GM18502 (cell line): ENCODE results near the gene POU6F2.

ENCODE experiments used
- ATAC-seq: cut with Tn5 transposase; IDR thresholded peaks from one replicate; pipeline ENCODE4 v1.9.1; 2021; ENCODE audit warnings: mild to moderate bottlenecking; ENCODE audit not compliant: unreplicated experiment, poor library complexity

POU6F2 gene

DNA sequence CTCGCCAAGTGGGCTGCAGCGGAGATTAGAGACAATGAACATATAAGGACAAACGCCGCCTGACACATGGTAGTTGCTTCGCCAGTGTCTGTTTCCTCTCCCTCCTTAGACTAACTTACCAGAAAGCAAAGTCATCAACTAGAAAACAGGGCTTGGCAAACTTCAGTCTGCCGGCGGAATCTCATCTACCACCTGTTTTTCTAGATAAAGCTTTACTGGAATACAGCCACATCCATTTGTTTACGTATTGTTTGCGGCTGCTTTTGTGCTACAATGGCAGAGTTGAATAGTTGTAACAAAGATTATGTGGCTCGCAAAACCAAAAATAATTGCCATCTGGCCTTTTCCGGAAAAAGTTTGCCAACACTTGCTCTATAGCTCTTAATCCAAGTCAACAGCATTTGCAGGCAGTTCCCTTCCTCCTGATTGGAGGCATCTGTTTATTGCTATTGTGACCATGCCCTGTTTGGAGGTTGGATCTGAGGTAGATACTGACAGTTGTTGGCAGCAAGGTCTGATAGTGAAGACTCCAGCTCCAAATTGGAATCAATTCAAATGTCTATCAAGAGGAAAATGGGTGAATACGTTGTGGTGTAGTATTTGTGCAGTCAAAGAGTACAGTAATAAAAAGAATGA lies 260.6 kb downstream of the POU6F2 start:
- no peak for ATAC-seq

DNA sequence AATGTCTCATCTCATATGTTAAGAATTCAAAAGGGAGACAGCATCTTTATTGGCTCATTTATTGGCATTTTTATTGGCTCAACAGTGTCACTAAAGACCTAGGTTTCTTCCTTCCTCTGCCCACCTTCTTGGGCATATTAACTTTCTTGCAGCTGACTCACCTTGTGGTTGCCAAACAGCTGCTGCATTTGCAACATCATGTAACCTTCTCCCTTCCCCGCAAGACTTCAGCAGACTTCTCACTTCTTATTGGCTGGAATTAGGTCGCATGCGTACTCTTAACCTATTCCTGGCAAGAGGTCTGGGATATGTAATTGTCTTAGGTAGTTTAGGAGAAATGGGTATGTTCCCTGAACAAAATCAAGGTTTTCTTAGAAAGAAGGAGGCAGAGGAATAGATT lies 263.2 kb downstream of the POU6F2 start:
- ATAC-seq, result no peak

DNA sequence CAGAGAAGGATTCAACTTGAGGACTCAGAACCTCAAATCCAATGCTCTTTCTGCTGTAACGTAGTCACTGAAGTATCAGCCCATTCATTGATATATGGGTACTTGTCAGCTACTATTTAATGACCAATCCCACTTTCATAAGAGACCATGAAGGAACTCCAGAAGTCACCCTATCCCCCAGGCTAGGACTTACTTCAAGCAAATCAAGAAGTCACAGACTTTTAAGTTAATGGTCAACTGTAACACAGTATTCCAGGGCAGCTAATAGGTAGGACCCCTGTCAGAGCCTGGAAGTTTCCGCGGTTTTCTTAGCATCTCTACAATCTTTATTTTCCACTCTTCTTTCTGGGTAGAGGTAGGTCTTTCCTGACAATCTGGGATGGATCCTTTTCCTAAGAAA lies 269.9 kb downstream of the POU6F2 start:
- ATAC-seq, result no peak

DNA sequence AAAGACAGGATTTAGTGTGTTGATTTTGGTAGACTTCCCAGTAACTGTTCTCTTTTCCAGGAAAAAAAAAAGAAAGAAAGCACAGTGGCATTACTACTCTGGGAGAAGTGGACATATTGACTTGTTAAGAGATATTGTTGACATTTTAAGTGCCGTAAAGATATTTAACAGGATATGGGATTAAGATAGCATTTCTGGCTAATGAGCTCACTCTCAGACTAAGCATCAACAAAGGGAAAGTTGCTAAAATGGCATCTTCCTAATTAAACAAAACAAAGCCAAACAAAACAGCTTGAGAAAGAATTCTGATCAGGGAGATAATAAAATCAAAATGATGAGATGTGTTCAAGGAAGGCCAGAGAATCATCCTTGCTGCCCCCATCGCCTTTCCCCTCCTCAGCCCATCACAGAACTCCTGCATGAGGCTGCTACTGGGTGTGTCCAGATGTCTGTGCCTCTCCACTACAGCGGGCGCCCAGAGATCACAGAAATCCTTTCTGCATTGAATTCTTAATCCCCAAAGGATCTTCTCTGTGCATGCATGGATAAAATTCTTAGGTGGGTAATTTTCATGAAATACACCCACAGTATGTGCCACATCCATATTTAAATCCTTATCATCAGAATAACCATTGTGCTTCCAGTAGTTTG lies 270.5 kb downstream of the POU6F2 start:
- ATAC-seq, result no peak

DNA sequence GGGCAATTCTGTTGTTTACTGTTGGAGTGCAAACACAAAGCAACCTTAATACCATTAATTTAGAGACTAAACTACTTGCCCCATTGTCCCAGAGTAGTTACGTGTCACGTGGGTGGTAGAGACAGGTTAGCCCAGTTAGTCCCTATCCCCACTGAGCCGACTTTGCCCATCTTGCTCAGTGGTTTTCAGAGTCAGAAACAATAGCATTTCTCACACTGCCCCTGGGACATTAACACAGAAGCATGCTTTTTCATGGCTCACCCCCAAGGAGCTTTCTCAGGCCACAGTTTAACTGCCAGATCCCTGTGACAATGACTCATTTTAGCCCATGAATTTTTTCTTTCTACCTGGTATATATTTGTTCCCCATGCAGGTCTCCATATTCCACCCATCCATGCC lies 271.0 kb downstream of the POU6F2 start:
- ATAC-seq, result no peak

DNA sequence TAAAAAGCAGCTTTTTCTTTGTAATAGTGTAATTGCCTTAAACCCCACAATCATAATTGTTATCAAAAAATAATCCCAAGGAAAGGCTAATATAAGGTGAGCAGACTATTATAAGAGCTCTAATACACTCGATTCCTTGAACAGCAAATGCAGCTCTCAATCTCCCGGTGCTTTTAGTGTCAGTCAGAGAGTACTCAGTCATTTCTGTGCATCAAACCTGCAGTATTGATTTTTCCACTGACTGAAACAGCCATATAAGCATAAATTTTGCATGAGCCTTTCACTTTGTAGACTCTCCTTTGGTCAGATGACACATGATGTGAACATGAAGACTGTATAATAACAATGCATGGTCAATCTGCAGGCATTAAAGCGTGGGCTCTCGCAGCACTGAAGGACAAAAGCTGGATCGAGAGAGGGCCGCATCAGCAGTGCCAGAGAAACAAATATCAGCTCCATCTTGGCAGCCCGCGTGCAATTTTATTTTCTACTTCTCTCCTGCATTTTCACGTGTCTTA lies 272.0 kb downstream of the POU6F2 start:
- ATAC-seq, result no peak

DNA sequence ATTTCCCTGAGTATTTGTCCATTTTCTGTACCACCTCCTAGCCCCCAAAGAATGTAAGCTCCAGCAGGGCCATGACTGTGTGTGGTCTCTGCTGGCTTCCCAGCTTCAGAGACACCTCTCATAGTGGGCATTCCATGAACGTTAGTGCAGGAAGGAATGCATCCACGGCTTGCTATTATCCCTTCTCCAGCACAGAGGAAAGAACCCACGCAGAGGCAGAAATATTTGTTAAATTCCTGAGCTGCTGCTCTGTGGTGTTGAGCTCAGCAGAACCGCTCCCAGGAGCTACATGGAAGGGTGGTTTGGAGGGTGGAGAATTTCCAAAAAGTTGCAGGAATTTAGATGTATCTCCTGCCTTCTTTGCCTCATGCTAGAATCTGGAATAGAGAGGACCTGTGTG lies 275.2 kb downstream of the POU6F2 start:
- no peak for ATAC-seq

DNA sequence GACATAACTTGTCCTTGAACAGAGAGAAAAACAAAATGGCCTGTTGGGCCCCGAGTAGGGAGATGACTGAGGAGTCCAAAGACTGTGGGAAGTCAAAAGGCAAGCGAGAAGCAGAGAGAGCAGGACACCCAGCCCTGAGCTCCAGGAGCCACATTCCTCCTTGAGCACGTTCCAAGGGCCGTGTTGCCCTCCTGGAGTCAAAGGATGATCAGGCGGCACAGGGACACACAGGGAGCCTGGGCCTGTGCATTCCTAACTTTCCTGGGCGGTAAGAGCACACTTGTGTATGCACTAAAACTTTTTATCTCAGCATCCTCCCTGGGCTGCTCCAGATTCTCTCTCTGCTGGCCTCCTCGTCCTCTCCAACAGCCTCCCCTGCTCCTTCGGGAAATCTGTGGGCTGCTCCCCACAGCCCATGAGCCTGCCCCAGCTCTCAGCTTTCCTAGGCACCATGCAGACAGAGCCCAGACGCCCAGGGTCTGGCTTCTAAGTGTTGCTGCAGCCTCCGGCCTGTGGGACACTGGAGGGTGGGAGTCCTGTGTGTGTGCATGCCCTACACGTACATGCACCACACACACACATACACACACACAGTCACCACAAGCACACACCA lies 281.8 kb downstream of the POU6F2 start:
- no peak for ATAC-seq

DNA sequence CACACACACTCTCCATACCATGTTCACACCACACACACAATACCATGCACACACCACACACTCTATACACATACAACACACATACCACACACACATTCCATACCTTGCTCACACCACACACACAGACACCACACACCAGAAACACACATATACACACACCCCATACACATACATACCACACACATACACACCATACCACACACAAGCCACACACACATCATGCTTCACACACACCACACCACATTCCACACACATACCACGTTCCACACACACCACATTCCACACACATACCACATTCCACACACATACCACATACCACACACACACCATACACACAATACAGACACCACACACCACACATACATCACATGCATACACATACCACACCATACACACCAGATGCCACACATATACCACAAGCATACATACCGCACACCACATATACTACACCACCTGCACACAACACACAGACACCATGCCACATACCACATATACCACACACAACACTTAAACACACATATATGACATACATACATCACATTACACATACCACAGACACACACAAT lies 282.7 kb downstream of the POU6F2 start:
- ATAC-seq, result no peak

DNA sequence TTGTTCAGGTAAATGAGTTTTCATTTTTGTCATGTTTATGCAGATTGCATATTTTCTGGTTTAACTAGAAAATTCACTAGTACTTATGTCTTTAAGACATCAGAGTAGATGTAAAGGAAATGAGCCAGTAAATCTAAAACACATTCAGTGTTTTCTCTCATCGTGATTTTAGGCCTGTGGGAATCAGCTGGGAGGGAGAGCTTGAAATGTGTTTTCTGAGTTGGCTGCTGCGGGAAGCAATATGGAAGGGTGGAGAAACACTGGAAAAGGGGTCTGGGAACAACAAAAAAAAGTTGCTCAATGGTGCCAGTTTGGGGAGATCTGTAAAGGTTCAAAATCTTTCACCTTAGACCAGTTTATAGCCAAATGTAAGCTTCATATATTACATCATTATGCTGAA lies 284.1 kb downstream of the POU6F2 start:
- ATAC-seq, result no peak

DNA sequence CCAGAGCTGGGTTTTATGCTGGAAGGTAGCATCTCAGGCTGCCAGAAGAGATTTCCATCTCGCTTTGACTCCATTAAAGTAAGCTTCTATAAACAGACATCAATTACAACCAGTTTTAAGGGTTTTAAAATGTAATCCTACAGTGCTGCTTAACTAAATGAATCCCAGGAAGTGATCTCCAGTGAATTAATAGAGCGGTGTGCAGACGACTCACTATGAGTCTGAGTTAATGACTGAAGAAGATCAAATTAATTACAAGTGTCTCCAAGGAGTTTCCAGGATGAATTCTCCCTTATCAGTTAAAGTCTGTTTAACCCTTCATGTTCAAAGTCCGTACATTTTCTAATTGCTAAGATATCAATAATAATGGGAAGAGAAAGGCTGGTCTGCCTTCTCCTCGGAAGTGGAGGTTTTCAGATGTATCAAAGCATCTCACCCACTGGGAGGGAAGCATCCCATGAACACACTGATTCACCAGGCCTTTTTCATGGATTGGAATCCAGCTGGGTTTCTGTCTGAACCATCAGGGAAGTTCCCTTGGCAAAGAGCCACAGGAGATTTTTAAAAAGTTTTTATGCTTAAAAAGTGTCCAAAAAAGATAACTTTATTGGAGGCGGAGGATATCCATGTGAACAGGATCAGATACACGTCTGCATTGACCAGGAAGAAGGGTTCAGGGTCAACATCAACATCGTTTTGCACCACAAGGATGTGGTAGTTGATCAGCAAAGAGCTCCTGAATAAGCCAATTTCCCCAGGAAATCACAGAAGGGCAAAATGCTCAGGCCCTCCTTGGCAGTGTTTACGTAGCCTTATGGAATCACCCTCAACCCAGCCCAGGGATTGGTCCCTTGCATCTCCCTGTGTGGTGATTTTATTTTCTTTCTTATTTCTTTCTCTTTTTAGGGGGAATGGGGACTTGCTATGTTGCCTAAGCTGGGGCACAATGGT lies 288.2 kb downstream of the POU6F2 start:
- ATAC-seq, result no peak

DNA sequence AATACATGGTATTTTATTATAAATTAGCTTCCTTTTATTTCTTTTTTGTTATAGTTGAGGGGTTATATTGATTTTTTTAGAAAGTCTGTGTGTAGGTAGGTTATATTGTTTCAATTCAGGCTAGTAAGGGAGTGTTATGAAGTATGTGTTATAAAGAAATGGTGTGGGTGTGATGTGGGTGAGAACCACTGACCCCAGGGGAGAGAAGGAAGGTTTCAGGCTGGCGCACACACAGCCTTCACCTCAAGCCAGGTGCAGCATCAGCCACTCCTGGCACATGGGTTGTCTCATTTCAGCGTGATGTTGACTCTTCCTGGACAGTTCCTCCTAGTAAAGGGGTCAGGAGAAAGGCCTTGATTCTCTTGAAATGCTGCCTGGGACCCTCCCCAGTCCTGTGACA lies 291.3 kb downstream of the POU6F2 start:
- no peak for ATAC-seq

DNA sequence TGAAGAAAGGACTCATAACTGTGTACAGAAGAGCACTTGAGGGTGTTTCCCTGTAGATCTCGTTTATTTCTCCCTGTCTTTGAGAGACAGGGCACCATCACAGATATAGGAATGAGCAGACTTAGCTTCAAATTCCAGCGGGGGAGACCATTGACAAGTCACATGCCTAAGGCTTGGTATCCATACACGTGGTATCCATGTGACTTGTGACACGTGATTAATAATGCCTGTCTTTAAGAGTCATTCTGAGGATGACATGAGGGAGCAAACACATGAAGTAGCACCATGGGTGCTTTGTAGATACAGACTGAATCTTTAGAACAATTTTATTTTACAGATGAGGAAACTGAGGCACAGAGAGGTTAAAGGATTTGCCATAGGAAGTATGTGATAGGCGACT lies 292.3 kb downstream of the POU6F2 start:
- no peak for ATAC-seq

DNA sequence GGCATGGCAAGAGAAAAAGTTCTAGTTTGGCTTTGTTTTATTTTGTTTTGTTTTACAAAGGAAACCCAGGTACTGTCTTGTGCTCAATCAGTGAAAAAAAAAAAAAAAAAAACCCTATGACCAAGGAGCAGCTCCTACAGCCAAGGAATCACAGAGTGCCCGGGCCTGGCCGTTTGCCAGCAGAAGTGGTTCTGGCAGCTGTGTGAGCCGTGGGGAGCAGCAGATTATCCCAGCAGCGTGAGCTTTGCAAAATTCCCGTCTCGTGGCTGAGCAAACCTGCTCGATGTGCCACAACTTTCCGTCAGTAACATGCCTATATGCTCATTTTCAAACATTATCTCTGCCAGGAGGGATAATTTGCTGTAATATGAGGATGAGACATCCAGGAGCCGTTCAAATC lies 293.7 kb downstream of the POU6F2 start:
- ATAC-seq, result no peak

DNA sequence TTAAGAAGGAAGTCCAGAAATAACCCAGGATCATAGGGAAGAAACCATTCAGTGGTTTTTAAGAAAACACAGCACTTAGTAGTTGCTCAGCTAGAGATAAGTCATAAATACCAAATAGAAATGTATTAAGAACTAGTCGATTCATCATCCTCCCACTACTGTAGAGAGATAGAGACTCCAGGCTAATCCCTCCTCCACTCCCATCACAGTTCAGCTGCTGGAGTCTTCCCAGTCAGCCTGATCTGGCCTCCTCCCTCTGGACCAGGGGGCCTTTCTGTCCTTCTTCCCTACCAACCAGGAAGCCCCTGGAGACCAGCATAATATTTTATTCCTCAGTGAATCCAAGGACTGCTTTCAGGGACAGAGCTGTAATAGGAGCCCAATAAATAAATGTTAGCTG lies 294.4 kb downstream of the POU6F2 start:
- no peak for ATAC-seq

DNA sequence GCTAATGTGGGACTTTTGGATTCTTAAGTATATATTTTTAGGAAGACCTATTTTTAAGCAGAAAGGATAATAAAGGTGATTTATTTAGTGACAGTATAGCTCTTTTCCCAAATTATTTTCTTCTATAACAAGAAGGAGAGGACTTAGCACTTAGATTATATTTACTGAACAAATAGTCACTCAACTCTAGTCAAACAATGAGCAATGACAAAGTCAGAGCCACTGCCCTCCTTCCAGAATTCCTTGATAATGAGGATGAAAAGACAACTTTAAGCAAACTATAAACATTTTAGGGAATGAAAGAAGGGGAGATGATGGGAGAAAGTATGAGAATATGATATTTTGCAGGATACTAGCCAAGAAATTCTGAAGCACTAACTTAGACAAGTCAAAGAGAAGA lies 295.0 kb downstream of the POU6F2 start:
- no peak for ATAC-seq

DNA sequence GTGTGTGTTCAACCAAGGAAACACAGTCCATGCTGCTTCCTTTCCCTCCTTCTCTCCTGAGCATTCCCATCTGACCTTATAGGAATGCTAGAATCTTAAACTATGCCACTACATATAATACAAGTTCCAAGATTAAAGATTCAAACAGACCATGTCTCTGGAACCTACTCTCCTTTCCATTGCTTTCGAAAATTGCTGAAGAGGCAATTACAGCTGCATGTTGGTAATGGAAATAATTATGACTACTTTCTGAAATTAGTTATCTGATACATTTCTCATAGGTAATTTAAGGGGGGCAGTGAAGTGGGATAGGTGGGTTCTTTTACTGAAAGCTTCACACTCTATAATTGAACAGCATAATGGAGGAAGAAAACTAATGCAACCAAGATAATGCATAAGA lies 302.6 kb downstream of the POU6F2 start:
- no peak for ATAC-seq

DNA sequence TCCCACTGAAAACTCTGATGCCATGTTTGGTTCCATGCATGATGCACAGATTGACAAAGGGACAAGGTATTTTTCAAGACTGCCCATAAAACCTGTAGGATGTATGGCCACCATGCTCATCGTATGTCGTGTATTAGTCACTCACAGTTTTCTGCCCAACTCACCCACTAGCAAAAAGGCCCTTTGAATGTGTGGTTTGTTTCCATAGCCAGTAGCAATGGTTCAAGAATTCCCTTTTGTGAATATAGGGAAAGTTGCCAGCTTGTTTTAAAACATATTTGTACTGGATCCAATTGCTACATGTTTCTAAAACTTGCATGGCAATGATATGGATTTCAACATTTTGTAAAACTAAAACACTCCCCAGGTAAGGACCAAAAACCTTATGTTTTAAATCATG lies 307.5 kb downstream of the POU6F2 start:
- ATAC-seq, result no peak

DNA sequence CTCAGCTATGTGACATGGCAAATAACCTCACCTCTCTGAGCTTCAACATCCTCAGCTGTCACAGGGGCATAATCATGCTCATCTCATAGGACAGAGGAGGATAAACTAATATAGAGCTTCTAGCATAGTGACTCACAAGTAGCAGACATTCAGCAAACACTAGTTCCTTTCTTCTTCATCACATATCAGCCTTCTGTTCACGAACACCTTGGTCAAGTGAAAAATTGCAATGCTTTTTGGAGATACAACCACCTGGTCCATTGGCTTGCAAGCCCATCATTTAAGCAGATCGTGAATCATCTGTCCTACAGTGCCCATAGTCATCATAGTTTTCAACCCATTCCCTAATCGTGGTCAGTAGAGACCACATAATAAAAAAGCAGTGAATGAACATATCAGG lies 310.6 kb downstream of the POU6F2 start:
- ATAC-seq, result no peak

DNA sequence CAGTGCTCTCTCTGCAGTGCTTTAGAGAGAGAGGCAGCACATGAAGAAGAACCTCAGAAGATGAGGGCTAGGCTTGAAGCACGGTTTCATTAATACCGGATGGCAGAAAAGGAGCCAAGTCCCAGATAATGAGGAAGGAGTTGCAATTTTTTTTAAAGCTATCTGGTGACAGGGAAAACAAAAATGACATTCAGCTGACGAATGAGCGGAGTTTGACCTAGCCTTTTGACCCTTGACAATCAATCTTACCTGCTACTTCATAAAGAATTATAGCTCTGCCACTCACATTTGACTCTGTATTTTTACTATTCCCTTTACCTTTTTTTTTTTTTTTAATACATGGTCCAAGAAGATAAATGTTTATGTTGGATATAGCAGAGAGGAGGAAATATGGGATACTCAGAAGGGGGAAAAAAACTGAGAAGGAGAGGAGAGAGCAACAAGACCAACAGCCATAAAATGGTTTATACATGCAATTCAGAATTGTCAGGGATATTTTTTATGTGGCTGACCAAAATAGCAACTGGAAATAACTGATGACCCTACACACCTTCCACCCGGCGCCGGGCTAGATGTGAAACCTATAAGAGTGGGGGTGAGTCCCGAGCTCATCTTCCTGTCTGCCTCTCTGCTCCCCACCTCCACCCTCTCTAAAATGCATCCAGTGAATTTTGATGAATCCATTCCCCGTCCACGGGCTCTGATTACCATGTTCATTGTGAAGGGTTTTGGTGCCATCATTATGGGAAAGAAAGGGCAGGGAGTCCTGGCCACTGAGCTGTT lies 314.1 kb downstream of the POU6F2 start:
- no peak for ATAC-seq
